ENCODE measurements around the gene TMPRSS3.

The TMPRSS3 gene

GRCh38 chr21:42412636-42412933, 16.7 kb upstream of the TMPRSS3 start:
- TF ChIP-seq, protein P1, sequence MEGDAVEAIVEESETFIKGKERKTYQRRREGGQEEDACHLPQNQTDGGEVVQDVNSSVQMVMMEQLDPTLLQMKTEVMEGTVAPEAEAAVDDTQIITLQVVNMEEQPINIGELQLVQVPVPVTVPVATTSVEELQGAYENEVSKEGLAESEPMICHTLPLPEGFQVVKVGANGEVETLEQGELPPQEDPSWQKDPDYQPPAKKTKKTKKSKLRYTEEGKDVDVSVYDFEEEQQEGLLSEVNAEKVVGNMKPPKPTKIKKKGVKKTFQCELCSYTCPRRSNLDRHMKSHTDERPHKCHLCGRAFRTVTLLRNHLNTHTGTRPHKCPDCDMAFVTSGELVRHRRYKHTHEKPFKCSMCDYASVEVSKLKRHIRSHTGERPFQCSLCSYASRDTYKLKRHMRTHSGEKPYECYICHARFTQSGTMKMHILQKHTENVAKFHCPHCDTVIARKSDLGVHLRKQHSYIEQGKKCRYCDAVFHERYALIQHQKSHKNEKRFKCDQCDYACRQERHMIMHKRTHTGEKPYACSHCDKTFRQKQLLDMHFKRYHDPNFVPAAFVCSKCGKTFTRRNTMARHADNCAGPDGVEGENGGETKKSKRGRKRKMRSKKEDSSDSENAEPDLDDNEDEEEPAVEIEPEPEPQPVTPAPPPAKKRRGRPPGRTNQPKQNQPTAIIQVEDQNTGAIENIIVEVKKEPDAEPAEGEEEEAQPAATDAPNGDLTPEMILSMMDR (IDR thresholded peaks at IDR 0.05), result no peak

DNA sequence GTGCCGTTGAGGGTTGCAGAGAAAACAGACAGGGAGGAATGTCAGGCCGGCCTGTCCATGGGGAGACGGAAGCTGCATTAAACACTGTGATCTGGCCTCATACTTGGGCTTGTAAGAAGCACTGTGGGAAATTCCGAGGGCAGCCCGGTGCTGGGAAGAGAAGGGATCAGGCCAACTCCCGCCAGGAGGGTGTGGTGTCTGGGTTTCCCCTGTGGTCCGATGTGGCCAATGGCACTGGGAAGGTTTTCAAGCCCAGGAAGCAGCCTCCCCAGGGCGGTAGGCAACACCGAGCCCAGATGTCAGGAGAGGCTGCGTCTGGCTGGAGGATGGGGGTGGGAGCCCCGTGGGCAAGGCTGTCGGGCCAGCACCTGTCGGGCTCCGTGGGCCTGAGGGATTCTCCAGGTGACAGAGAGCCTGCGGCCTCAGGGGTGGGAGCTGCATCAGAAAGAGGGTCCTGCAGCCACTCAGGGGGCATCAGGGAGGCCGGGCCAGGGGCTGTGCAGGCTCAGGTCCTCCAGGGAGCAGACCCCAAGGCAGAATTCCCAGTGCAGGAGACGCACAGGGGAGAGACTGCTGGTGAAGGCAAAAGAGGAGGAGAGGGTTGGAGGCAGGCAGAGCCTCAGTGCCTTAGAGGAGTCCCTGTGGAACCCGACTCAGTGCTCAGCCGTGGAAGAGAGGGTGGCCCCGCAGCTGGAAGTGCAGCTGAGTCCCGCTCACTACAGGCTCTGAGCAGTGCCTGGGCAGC, 16.2 kb upstream of the TMPRSS3 start:
- TF ChIP-seq, protein P1 (IDR thresholded peaks at IDR 0.05), result no peak

GRCh38 chr21:42411197-42411869, 15.5 kb upstream of the TMPRSS3 start:
- TF ChIP-seq, protein P1 (IDR thresholded peaks at IDR 0.05), result no peak

DNA sequence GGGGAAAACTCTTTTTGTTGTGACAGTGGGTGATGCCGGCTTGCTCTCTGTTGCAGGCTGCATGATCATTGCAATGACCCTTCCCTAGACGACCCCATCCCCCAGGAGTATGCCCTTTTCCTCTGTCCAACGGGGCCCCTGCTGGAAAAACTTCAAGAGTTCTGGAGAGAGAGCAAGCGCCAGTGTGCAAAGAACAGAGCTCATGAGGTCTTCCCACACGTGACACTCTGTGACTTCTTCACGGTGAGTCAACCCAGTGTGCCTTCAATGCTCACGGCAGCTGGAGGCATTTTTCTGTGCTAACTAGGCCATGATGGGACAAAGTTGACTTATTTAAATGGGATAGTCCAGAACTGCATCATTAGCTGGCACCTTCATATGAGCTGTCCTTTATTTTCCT, 13.5 kb upstream of the TMPRSS3 start:
- TF ChIP-seq, protein P1 (IDR thresholded peaks at IDR 0.05), result no peak

- TF ChIP-seq, protein P1 (IDR thresholded peaks at IDR 0.05), result no peak
Measured at GRCh38 chr21:42407476-42407875, 11.6 kb upstream of the TMPRSS3 start.

GRCh38 chr21:42406866-42407265, 11.0 kb upstream of the TMPRSS3 start:
- TF ChIP-seq, protein P1 (IDR thresholded peaks at IDR 0.05), result no peak

- TF ChIP-seq, protein P1 (IDR thresholded peaks at IDR 0.05), result no peak
Measured at GRCh38 chr21:42406201-42406621, 10.4 kb upstream of the TMPRSS3 start.
